D341Med (cell line): Measurements from ENCODE around the gene TRAF1.

Experiments
- DNase-seq: peaks from one replicate; pipeline ENCODE4 v3.0.0; 2012; ENCODE audit warnings: low spot score

TRAF1 gene

GRCh38 chr9:120889606-120890271 lies 36.9 kb downstream of the TRAF1 start:
- DNase-seq, result no peak

DNA sequence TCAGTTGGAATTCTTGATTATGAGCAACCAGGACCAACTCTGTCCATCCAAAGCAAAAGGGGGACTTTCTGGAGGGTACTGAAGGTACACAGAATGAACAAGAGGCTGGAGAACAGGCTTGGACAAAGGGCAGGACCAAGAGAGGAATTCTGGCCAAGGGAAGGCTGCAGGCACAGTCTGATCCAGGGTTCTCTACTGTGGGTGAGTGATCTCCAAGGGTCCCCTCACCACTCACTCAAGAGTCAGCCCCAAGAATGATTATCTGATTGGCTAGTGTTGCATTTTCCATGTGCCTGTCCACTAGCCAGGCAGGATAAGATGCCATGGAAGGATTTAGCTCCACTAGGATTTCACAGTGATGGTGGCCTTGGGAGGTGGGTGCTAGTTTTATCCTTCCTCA lies 38.0 kb downstream of the TRAF1 start:
- DNase-seq, result no peak

DNA sequence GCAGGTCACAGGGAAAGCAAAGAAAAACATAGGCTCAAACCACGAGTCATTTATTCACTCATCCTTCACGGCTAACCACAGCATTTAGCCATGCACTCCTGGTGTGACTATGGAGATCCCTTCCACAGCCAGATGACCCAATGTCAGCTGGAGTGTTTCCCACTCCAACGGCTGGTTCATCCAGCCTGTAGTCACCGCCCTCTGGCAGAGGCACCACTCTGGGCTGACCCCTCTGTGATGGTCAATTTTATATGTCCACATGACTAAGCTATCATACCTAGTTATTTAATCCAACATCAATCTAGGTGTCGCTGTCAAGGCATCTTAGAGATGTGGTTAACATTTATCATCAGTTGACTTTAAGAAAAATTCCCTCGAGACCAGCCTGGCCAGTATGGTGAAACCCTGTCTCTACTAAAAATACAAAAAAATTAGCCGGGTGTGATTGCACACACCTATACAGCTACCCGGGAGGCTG lies 40.1 kb downstream of the TRAF1 start:
- DNase-seq, result no peak

GRCh38 chr9:120885958-120886357 lies 40.6 kb downstream of the TRAF1 start:
- no peak for DNase-seq

DNA sequence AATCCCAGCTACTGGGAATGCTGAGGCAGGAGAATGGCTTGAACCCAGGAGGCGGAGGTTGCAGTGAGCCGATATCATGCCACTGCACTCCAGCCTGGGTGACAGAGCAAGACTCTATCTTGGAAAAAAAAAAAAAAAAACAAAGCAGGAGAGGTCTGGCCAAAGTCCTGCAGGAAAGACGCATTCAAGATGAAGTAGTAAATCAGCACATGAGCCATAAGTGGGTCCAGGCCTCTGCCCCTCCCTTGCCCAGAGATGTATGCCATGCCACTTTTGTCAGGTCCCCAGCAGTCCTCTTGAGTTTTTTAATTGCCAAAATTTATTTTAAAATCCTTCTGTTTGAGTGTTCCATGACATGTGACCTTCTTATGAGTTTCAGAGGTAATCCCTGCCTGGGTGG lies 41.1 kb downstream of the TRAF1 start:
- no peak for DNase-seq

- no peak for DNase-seq
These were observed 43.0 kb downstream of the TRAF1 start for GRCh38 chr9:120883608-120883996.

GRCh38 chr9:120882935-120883607 lies 43.5 kb downstream of the TRAF1 start:
- no peak for DNase-seq

GRCh38 chr9:120879446-120879845 lies 47.1 kb downstream of the TRAF1 start:
- DNase-seq, result no peak

- DNase-seq, result peak; percentile 78
These were observed 48.1 kb downstream of the TRAF1 start for GRCh38 chr9:120878188-120879130.

DNA sequence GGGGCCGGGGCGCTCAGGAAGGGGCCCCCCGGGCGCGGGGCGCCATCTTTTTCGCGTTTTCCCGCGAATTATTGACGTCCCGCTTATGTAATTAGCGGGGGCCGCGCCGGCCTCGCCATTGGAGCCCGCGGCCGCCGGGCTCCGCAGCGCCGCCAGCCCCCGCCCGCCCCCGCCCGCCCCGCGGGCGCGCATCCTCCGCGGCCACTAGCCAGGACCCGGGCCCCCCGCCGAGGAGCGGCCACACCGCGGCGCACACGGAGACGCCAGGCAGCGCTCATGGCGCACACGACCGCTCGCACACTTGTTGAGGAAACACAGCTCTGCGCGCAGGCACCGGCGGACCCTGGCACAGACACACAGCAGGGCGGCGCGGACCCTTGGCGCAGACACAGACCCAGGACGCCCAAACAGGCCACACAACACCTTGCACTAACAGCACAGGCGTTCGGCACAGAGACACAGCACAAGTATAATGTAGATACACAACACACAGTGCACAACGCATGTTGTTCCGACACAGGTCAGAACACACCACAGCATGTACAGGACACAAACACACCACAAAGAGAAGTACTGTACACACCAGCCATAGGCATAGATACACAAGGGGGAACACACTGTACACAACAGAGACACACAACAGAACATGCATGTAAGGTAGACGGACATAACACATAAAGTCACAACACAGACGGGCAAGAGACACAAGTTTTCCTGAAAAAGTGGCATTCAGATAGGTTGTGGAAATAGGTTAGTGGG lies 49.1 kb downstream of the TRAF1 start:
- DNase-seq, result peak; percentile 90

DNA sequence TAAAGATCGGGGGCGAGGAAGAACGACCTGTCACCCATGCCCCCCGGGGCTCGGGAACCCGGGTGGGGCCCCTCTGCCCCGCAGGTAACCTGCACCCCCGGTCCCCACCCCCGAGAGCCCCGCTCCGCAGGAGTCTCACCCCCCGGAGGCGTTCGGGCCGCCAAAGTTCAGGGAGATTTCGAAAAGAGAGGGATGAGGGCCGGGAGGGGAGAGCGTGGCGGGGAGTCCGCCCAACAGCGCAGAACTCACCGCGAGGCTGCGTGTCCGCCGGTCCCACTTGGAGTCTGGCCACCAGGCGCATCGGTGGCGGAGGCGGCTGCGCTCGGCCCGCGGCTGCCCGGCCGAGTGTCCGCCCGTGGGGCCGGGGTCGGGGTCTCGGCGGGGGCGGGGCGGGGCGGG lies 49.8 kb downstream of the TRAF1 start, which contains the start of gene PHF19:
Gene PHF19 (minus strand): TSS at position 347 of the 399 bp plus-strand sequence. CDS start 2,447 bp downstream, outside the sequence.
- no peak for DNase-seq

DNA sequence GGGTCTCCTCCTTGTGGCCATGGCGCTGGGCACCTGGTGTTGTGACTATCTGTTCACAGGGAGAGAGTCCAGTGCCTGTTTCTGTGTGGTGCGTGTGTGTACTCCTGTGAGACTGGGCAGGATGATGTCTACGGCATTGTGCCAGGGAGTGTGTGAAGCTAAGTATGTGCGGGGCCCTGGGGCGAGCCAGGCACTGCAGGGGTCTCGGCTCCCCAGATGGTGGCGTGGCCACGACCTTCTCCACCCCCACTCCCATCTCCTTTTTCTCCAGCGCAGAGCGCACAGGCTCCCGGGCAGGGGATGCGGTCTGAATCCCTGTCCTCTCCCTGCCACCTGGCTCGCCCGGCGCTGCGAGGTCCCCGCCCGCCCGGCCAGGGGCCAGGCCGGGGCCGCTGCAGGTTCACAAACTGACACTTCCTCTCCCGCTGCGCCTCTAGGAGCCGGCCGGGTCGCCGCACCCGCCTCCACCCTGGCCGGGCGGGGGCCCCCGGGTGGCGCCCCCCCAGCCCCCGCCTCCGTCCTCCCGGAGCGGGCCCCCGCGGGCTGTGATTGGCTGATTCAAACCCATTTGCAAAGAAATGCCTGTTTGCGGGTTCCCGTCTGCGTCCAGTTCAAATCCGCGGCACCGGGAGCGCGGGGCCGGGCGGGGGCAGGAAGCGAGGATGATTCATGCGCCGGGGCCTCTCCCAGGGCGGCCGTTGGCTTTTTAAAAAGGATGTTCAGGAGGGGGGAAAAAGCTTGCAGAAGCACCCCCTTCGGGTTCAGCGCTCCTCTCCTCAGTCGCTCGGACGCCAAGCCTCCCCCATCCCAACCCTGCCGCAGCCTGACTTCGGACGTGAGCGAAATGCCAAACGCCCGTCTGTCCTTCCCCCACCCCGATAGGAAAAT lies 50.4 kb downstream of the TRAF1 start:
- peak; percentile 89 for DNase-seq

DNA sequence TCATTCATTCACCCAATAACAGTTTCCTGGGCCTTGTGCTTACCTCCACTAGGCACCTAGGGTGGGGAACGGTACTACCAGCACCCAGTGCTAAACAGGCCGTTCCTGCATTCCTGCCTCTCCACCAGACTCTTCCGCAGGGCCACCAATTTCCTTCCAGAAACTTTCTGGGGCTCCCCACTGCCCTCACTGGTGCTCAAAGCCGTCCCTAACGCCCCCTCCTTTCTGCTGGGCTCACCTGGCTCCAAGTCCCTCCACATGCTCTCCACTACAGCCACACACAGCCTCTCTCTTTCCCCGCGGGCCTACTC lies 51.0 kb downstream of the TRAF1 start:
- no peak for DNase-seq

- no peak for DNase-seq
These were observed 51.4 kb downstream of the TRAF1 start for GRCh38 chr9:120875195-120875565.

- no peak for DNase-seq
These were observed 52.1 kb downstream of the TRAF1 start for GRCh38 chr9:120874226-120875194.

- DNase-seq, result no peak
These were observed 53.1 kb downstream of the TRAF1 start for GRCh38 chr9:120873512-120873911.

DNA sequence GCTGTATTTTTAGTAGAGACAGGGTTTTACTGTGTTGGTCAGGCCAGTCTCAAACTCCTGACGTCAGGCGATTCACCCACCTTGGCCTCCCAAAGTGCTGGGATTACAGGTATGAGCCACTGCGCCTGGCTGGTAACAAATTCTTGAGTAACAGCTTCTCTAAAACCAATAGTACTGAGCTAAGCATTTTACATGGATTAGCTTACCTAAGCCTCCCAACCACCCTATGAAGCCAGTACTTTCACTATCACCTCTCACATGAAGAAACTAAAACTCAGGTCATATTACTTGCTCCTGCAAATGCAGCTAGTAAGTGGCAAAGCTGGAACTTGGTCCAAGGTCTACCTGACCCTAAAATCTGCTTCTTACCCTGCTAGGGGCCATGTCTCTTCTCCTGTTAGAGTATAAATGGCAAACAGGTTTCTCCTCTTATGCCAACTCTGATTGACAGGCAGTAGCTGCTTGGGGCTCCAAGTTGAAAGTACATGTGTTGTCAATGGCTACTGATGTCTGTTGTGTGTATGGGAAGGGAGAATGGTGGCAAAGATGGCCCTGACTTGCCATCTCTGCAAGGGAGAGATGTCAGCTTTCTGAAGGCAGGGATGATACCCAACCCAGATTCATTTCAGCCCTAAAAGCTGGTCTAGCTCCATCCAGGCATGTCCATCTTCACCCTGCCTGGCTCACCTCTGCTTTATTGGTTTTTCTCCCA lies 53.6 kb downstream of the TRAF1 start:
- DNase-seq, result no peak

- no peak for DNase-seq
These were observed 56.4 kb downstream of the TRAF1 start for GRCh38 chr9:120870206-120870605.

DNA sequence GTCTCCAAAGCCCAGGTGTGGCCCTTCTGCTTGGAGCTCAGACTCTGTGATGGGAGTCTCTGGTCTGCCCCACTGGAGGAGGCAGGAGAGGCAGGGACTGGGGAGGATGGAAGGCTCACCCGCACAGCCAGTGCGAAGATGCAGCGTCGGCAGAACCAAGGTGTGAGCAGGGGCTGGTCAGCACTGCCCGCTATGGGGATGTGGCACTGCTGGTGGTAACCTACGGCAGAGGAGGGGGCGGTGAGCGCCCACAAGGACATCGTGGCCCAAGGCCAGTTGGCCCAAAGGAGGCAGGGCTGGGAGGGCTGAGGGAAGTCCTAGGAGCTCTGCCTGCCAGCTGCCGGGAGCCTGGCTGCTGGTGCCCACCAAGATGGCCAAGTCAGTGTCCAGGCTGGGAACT lies 56.9 kb downstream of the TRAF1 start:
- DNase-seq, result no peak
